Measurements from ENCODE around the gene HDAC4. TPM values are rescaled to one million over a fixed set of nuclear protein-coding genes. Genes with fewer than 3 reads are reported as not detected.

The HDAC4 gene
- total and polyA plus RNA-seq, 9 of the 15 experiments (the other 6 are each of a cell fraction or from before 2014, with no cell fraction given) = 0.11 to 20.2 (median 4.0) TPM

- intact Hi-C loops (cut with micrococcal nuclease) = no loop called here
- no peak for DNase-seq (ENCODE audit: extremely low read depth in 1 of 4, low spot score in 3 of 4)
- H3K9me3 ChIP-seq (replicated peaks; ENCODE audit: control insufficient read depth, insufficient read depth, low read depth, low read length) = no peaks in the 10 kb centered on the region
- no peak overlapping the region for H2AFZ ChIP-seq (ENCODE audit: low read depth, low read length)
- peaks cover 12% of the 10 kb centered on the region; the same call in 1 of the 3 replicates for H3K36me3 ChIP-seq (ENCODE audit: control insufficient read depth, insufficient read depth, low read length)
- CTCF ChIA-PET (ENCODE audit: low intra/inter-chr PET ratio) = no interaction called here
- POLR2A ChIA-PET = no interaction called here
- no peak overlapping the region for H3K4me2 ChIP-seq (ENCODE audit: insufficient read depth, low read length)
- no peak for ATAC-seq
- H3K4me3 ChIP-seq = no peak overlapping the region
- no peaks in the 10 kb centered on the region for H3K27me3 ChIP-seq (ENCODE audit: control insufficient read depth in 2 of 2, insufficient read depth in 2 of 2, low read length in 2 of 2)
- no peak overlapping the region for H3K9ac ChIP-seq (ENCODE audit: insufficient read depth in 1 of 2, low read depth in 2 of 2, low read length in 2 of 2)
- no peaks in the 10 kb centered on the region for H3K9me1 ChIP-seq (ENCODE audit: control insufficient read depth, insufficient read depth, low read length)
- H3K27ac ChIP-seq (ENCODE audit: extremely low read depth, low read depth, low read length) = no peak overlapping the region
- 96% methylated on average over 16 of the region's 28 CpGs for WGBS (ENCODE audit: insufficient coverage, low coverage, missing lambda C conversion rate)
- H3K79me2 ChIP-seq (ENCODE audit: control insufficient read depth, insufficient read depth, low read length) = no peaks in the 10 kb centered on the region
- TF ChIP-seq XRCC3 (IDR thresholded peaks at IDR 0.05) (no peak), EP300 (IDR thresholded peaks at IDR 0.05; ENCODE audit: low read length) (no peak), ZNF184 (CRISPR knock-in tag; IDR thresholded peaks at IDR 0.05) (no peak), ZNF280A (IDR thresholded peaks at IDR 0.05; ENCODE audit: low read depth, partially characterized antibody) (no peak), MTA1 (IDR thresholded peaks at IDR 0.05; ENCODE audit: borderline replicate concordance) (no peak), GATAD2A (IDR thresholded peaks at IDR 0.05) (no peak), GTF2A2 (tag; IDR thresholded peaks at IDR 0.05) (no peak)
- H3K4me1 ChIP-seq (replicated peaks in 1 of 2; ENCODE audit: control insufficient read depth in 2 of 2, insufficient read depth in 2 of 2, low read length in 2 of 2) = no peaks in the 10 kb centered on the region
- in situ Hi-C loops (cut with MboI) = no loop called here
- no TSS peak for BruUV-seq (replicated peaks)
- no peaks in the 10 kb centered on the region for H4K20me1 ChIP-seq (replicated peaks; ENCODE audit: control insufficient read depth, insufficient read depth, low read length)
- no peak for FAIRE-seq
Observed at GRCh38 chr2:239133945-239134570, 266.8 kb downstream of the HDAC4 start.
